ENCODE results near the gene MARS2. TPM values are rescaled to one million over a fixed set of nuclear protein-coding genes. Genes with fewer than 3 reads are reported as not detected.

MARS2 gene
- total RNA-seq, 1 experiment from 2014 or later = 15.3 TPM

DNA sequence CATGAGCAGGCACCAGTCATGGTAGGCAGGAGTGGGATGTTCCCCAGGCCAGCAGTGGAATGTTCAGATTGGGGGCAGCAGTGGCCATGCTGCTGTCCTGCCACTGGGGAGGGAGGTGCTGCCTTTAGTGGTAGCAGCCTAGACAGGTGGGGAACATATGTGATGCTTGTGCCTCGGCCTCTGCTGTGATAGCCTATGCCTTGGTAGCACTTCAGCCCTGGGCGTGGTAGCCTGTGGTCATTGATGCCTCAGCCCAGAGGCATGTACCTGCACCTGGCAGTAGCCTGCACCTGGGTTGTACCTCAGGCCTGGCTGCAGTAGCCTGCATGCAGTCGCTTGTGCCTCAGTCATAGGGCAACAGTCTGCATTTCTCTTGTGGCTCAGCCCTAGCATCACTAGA, 36.9 kb upstream of the MARS2 start:
- POLR2A ChIA-PET = no interaction called here
- Mint-ChIP-seq H3K27ac (ENCODE audit: low read depth, unreplicated experiment) (no peak overlapping the region), H3K4me3 (ENCODE audit: unreplicated experiment) (no peak overlapping the region), H3K4me1 (ENCODE audit: insufficient read depth, unreplicated experiment) (no peaks in the 10 kb centered on the region), H3K36me3 (ENCODE audit: insufficient read depth, unreplicated experiment) (no peaks in the 10 kb centered on the region), H3K27me3 (ENCODE audit: insufficient read depth, unreplicated experiment) (peaks cover 7% of the 10 kb centered on the region), H3K9me3 (ENCODE audit: unreplicated experiment) (peaks cover 14% of the 10 kb centered on the region)
- CTCF ChIA-PET = no interaction called here
- BruUV-seq (replicated peaks) = no TSS peak
- TF ChIP-seq CTCF (IDR thresholded peaks at IDR 0.05; ENCODE audit: unreplicated experiment) = no peak
- intact Hi-C loops (cut with micrococcal nuclease) = no loop called here
- no peak for DNase-seq (ENCODE audit: unreplicated experiment)

- DNase-seq (ENCODE audit: unreplicated experiment) = no peak
- Mint-ChIP-seq H3K27me3 (ENCODE audit: insufficient read depth, unreplicated experiment) (peaks cover 11% of the 10 kb centered on the region), H3K36me3 (ENCODE audit: insufficient read depth, unreplicated experiment) (no peaks in the 10 kb centered on the region), H3K4me3 (ENCODE audit: unreplicated experiment) (no peak overlapping the region), H3K27ac (ENCODE audit: low read depth, unreplicated experiment) (no peak overlapping the region), H3K4me1 (ENCODE audit: insufficient read depth, unreplicated experiment) (no peaks in the 10 kb centered on the region), H3K9me3 (ENCODE audit: unreplicated experiment) (peaks cover 14% of the 10 kb centered on the region)
- no TSS peak for BruUV-seq (replicated peaks)
- POLR2A ChIA-PET = no interaction called here
- TF ChIP-seq CTCF (IDR thresholded peaks at IDR 0.05; ENCODE audit: unreplicated experiment) = no peak
- intact Hi-C loops (cut with micrococcal nuclease) = no loop called here
- CTCF ChIA-PET = no interaction called here
Observed at GRCh38 chr2:197669077-197669476, 36.1 kb upstream of the MARS2 start.

DNA sequence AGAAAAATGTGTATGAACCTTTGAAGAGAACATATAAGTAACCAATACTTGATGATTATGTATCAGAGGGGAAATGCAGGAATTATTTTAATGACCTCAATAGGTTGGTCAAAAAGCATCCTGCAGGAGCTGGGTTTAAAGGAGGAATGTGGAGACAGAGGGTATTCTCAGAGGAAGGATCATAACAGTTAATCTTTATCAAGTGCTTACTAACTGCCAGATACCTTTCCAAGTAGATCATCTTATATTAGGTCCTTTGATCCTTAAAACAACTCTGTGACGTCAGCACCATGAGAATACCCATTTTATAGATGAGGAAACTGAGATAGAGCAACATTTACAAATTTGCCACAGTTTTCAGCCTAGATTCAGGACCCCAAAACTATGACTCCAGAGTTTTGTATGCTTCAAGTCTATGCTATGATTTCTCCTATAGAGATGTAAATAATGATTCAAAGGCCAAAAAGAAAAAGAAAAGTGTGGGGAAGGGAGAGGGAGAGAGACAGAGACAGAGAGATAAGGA, 32.7 kb upstream of the MARS2 start:
- TF ChIP-seq CTCF (IDR thresholded peaks at IDR 0.05; ENCODE audit: unreplicated experiment) = no peak
- no peak for DNase-seq (ENCODE audit: unreplicated experiment)
- CTCF ChIA-PET = no interaction called here
- peaks cover 6% of the 10 kb centered on the region for H3K4me1 Mint-ChIP-seq (ENCODE audit: insufficient read depth, unreplicated experiment)
- POLR2A ChIA-PET = no interaction called here
- no peaks in the 10 kb centered on the region for H3K36me3 Mint-ChIP-seq (ENCODE audit: insufficient read depth, unreplicated experiment)
- peaks cover 2% of the 10 kb centered on the region for H3K9me3 Mint-ChIP-seq (ENCODE audit: unreplicated experiment)
- peaks cover 11% of the 10 kb centered on the region for H3K27me3 Mint-ChIP-seq (ENCODE audit: insufficient read depth, unreplicated experiment)
- H3K27ac Mint-ChIP-seq (ENCODE audit: low read depth, unreplicated experiment) = no peak overlapping the region
- no TSS peak for BruUV-seq (replicated peaks)
- intact Hi-C loops (cut with micrococcal nuclease) = no loop called here
- H3K4me3 Mint-ChIP-seq (ENCODE audit: unreplicated experiment) = no peak overlapping the region

GRCh38 chr2:197673106-197673505, 32.1 kb upstream of the MARS2 start:
- Mint-ChIP-seq H3K9me3 (ENCODE audit: unreplicated experiment) (no peaks in the 10 kb centered on the region), H3K4me3 (ENCODE audit: unreplicated experiment) (no peak overlapping the region), H3K27ac (ENCODE audit: low read depth, unreplicated experiment) (no peak overlapping the region), H3K36me3 (ENCODE audit: insufficient read depth, unreplicated experiment) (no peaks in the 10 kb centered on the region), H3K4me1 (ENCODE audit: insufficient read depth, unreplicated experiment) (peaks cover 6% of the 10 kb centered on the region), H3K27me3 (ENCODE audit: insufficient read depth, unreplicated experiment) (peaks cover 11% of the 10 kb centered on the region)
- no TSS peak for BruUV-seq (replicated peaks)
- ChIA-PET POLR2A (interaction anchor here (0.6 kb wide), 1 partner anchor 112 kb away, joined by 3 read pairs; no protein-coding TSS in a partner anchor), CTCF (no interaction called here)
- DNase-seq (ENCODE audit: unreplicated experiment) = no peak
- intact Hi-C loops (cut with micrococcal nuclease) = no loop called here
- TF ChIP-seq CTCF (IDR thresholded peaks at IDR 0.05; ENCODE audit: unreplicated experiment) = no peak

Measured in MCF 10A (cell line).